ENCODE measurements around the gene C19orf47.

DNA sequence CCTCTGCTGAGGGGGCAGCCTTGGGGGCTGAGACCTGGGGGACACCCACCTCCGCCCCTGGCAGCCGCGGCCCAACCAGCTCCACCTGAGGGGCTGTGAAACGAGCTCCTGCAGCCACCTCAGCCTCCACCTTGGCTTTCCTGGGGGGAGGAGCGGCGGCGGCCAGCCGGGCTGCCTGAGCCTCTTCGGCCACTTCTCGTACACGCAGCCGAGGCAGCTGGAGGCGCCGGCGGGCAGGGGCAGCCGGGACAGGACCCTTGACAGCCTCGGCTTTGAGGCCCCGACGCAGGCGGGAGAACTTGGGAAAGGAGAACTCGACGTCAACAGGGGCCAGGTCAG is 49.3 kb upstream of the C19orf47 start:
- TF ChIP-seq, protein P1, sequence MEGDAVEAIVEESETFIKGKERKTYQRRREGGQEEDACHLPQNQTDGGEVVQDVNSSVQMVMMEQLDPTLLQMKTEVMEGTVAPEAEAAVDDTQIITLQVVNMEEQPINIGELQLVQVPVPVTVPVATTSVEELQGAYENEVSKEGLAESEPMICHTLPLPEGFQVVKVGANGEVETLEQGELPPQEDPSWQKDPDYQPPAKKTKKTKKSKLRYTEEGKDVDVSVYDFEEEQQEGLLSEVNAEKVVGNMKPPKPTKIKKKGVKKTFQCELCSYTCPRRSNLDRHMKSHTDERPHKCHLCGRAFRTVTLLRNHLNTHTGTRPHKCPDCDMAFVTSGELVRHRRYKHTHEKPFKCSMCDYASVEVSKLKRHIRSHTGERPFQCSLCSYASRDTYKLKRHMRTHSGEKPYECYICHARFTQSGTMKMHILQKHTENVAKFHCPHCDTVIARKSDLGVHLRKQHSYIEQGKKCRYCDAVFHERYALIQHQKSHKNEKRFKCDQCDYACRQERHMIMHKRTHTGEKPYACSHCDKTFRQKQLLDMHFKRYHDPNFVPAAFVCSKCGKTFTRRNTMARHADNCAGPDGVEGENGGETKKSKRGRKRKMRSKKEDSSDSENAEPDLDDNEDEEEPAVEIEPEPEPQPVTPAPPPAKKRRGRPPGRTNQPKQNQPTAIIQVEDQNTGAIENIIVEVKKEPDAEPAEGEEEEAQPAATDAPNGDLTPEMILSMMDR (conservative IDR thresholded peaks at IDR 0.05; ENCODE audit: low read length): no peak
- TF ChIP-seq EZH2phosphoT487 (IDR thresholded peaks at IDR 0.05; ENCODE audit: borderline replicate concordance, low read depth, low read length): no peak

Data from OCI-LY7 (cell line).